Fibroblast of lung (primary cell): ENCODE results near the gene TWIST2. TPM values are rescaled to one million over a fixed set of nuclear protein-coding genes. Genes with fewer than 3 reads are reported as not detected.

Experiments
- DNase-seq, 2 donors: peaks; one replicate each; pipeline versions ENCODE4 v3.0.0 to v3.0.0-alpha.2; 2010; ENCODE audit warnings: low read depth in 2 of 2
- H2AFZ ChIP-seq: 2 replicates; pipeline ENCODE4 v1.5.1; 2012; ENCODE audit warnings: low read length, control low read depth, inconsistent platforms
- H3K27ac ChIP-seq: 2 replicates; pipeline ENCODE4 v1.5.1; 2011; ENCODE audit warnings: low read length, control low read depth; ENCODE audit not compliant: insufficient read depth
- H3K27me3 ChIP-seq: 2 replicates; pipeline ENCODE4 v1.5.1; 2011; ENCODE audit warnings: mild to moderate bottlenecking, low read length; ENCODE audit not compliant: control insufficient read depth, insufficient read depth
- H3K36me3 ChIP-seq: 2 replicates; pipeline ENCODE4 v1.5.1; 2011; ENCODE audit warnings: low read length; ENCODE audit not compliant: control insufficient read depth, insufficient read depth
- H3K4me1 ChIP-seq: 2 replicates; pipeline ENCODE4 v1.5.1; 2011; ENCODE audit warnings: low read length; ENCODE audit not compliant: control insufficient read depth, insufficient read depth; ENCODE audit errors: extremely low read depth
- H3K4me2 ChIP-seq: 2 replicates; pipeline ENCODE4 v1.5.1; 2011; ENCODE audit warnings: low read length, control low read depth; ENCODE audit not compliant: insufficient read depth; ENCODE audit errors: extremely low read depth
- H3K4me3 ChIP-seq, 4 experiments: fragments of 200-600 bp in 1 of 4; sonication (generic) in 1 of 4; replicated peaks in 1 of 4; 2 replicates each; pipeline ENCODE4 v1.5.1; 2011 to 2016; ENCODE audit warnings: low read length in 4 of 4, low read depth in 3 of 4, mild to moderate bottlenecking in 3 of 4, control low read depth in 2 of 4, inconsistent platforms in 1 of 4, mixed read lengths in 1 of 4; ENCODE audit not compliant: insufficient read depth in 1 of 4; ENCODE audit errors: control extremely low read depth in 1 of 4
- H3K79me2 ChIP-seq: 2 replicates; pipeline ENCODE4 v1.5.1; 2012; ENCODE audit warnings: mild to moderate bottlenecking, low read length, inconsistent platforms; ENCODE audit not compliant: control insufficient read depth, insufficient read depth
- H3K9ac ChIP-seq: 2 replicates; pipeline ENCODE4 v1.5.1; 2011; ENCODE audit warnings: mild to moderate bottlenecking, low read length, control low read depth; ENCODE audit not compliant: insufficient read depth
- H3K9me3 ChIP-seq: 2 replicates; pipeline ENCODE4 v1.5.1; 2012; ENCODE audit warnings: low read depth, low read length; ENCODE audit not compliant: control insufficient read depth, insufficient read depth
- H4K20me1 ChIP-seq: 2 replicates; pipeline ENCODE4 v1.5.1; 2011; ENCODE audit warnings: low read length; ENCODE audit not compliant: control insufficient read depth, insufficient read depth; ENCODE audit errors: extremely low read depth
- EZH2 ChIP-seq: IDR thresholded peaks from 2 replicates; pipeline ENCODE4 v1.5.1; 2012; ENCODE audit warnings: low read length, control low read depth, mild to moderate bottlenecking; ENCODE audit errors: missing control alignments
- polyA plus RNA-seq, 2 donors: library from polyadenylated mRNA; depleted of rRNA in 1 of 2; stranded (reverse) in 1 of 2; unstranded in 1 of 2; fragments of >200 nt; gene quantifications; 2 replicates each; pipeline ENCODE4 v1.2.1, GENCODE V29; 2011 to 2012; ENCODE audit warnings: missing spikeins in 1 of 2
- total RNA-seq: library from RNA; depleted of rRNA; stranded (reverse); fragments of >200 nt; gene quantifications from 2 replicates; pipeline ENCODE4 v1.2.1, GENCODE V29; 2014
- TF ChIP-seq, protein P1 (sequence below), 2 donors: IDR thresholded peaks in 1 of 2; conservative IDR thresholded peaks in 1 of 2; 1 replicate in 1 of 2; 2 replicates in 1 of 2; pipeline ENCODE4 v1.5.1; 2011 to 2012; ENCODE audit warnings: low read length in 2 of 2, control low read depth in 1 of 2, inconsistent platforms in 1 of 2, low read depth in 1 of 2, mild to moderate bottlenecking in 1 of 2

TWIST2 gene
- total and polyA plus RNA-seq, 2 donors (not counting 1 experiment from before 2014, with no cell fraction given), result 85.2 to 118 TPM

DNA sequence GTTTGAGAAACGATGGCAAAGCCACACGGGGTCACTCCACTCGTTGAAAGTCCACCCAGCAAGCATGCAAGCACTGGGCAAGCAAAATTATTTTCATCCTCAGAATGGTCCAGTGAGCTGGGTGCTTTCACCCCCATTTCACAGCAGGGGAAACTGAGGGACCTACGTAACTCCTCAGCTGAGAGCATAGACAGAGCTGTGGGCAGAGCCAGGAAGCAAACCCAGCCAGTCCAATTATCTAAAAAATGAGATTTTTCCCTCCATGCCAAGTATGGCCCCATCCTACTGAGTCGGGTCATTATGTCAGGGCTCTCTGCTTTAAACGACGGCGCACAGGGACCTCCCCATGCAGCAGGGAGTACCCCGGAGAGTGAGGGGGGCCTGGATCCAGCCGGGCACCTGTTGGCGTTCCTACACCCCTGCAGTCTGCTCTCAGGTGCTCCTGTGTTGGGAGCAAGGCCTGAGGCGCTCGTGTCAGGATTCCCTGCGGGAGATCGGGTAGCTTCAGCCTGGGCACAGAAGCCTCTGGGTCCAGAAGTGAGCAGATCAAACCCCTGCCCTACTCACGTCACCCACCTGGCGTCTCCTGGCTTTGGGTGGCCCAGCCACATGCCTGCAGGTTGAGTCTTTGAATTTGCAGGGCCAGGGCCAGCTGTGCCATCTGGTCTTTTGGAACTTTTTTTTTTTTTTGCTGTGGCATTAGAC, 17.3 kb downstream of the TWIST2 start:
- Histone ChIP-seq H3K9me3 (no peaks in the 10 kb centered on the region), H3K36me3 (peaks cover 7% of the 10 kb centered on the region), H2AFZ (no peak overlapping the region), H3K79me2 (peaks cover 70% of the 10 kb centered on the region), H3K4me3 (peak overlapping the region in 1 of 4 experiments; percentile 42), H3K4me2 (peak overlapping the region; percentile 81), H3K9ac (no peak overlapping the region), H4K20me1 (no peaks in the 10 kb centered on the region), H3K27me3 (no peaks in the 10 kb centered on the region), H3K4me1 (peaks cover 51% of the 10 kb centered on the region), H3K27ac (peak overlapping the region; percentile 76)
- no peak for DNase-seq
- no peak for TF ChIP-seq EZH2
- TF ChIP-seq, protein P1, sequence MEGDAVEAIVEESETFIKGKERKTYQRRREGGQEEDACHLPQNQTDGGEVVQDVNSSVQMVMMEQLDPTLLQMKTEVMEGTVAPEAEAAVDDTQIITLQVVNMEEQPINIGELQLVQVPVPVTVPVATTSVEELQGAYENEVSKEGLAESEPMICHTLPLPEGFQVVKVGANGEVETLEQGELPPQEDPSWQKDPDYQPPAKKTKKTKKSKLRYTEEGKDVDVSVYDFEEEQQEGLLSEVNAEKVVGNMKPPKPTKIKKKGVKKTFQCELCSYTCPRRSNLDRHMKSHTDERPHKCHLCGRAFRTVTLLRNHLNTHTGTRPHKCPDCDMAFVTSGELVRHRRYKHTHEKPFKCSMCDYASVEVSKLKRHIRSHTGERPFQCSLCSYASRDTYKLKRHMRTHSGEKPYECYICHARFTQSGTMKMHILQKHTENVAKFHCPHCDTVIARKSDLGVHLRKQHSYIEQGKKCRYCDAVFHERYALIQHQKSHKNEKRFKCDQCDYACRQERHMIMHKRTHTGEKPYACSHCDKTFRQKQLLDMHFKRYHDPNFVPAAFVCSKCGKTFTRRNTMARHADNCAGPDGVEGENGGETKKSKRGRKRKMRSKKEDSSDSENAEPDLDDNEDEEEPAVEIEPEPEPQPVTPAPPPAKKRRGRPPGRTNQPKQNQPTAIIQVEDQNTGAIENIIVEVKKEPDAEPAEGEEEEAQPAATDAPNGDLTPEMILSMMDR (conservative IDR thresholded peaks at IDR 0.05 in 1 of 2, IDR thresholded peaks at IDR 0.05 in 1 of 2; ENCODE audit: low read depth in 1 of 2, low read length in 2 of 2), result no peak

DNA sequence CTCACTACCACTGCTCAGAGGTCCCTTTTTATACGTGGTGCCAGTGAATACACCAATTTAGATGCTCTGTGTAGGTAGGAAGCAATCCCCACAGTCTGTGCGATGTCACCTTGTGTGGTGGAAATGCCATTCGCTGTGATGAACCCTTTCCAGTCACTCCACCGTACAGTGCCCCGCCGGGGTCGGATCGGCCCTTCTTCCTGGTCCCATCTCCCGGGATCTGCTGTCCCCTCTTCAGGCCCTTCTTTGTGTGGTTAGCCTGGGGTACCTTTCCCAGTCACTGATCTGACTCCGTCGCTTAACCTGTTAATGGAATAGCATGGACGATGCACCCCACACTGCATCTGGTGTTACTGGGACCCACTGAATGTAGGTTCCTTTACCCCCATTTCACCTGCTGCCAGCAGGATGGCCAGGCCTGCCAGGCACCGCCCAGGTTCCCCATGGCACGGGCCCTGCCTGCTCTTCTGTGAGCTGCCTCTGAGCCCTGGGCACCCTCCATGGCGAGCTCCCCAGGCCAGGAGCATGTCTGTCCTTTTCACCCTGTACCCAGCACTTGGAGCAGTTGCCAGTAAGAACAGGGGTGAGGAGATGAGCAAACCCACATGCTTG, 18.0 kb downstream of the TWIST2 start:
- H3K36me3 ChIP-seq, result peaks cover 7% of the 10 kb centered on the region
- H3K27ac ChIP-seq, result peak overlapping the region; percentile 76
- no peak overlapping the region for H3K4me3 ChIP-seq
- H2AFZ ChIP-seq, result no peak overlapping the region
- DNase-seq, result no peak
- no peaks in the 10 kb centered on the region for H4K20me1 ChIP-seq
- no peak overlapping the region for H3K9ac ChIP-seq
- no peaks in the 10 kb centered on the region for H3K9me3 ChIP-seq
- peaks cover 67% of the 10 kb centered on the region for H3K79me2 ChIP-seq
- H3K4me2 ChIP-seq, result no peak overlapping the region
- no peaks in the 10 kb centered on the region for H3K27me3 ChIP-seq
- peaks cover 51% of the 10 kb centered on the region for H3K4me1 ChIP-seq
- TF ChIP-seq EZH2, result no peak
- TF ChIP-seq, protein P1 (conservative IDR thresholded peaks at IDR 0.05 in 1 of 2, IDR thresholded peaks at IDR 0.05 in 1 of 2; ENCODE audit: low read depth in 1 of 2, low read length in 2 of 2), result no peak

DNA sequence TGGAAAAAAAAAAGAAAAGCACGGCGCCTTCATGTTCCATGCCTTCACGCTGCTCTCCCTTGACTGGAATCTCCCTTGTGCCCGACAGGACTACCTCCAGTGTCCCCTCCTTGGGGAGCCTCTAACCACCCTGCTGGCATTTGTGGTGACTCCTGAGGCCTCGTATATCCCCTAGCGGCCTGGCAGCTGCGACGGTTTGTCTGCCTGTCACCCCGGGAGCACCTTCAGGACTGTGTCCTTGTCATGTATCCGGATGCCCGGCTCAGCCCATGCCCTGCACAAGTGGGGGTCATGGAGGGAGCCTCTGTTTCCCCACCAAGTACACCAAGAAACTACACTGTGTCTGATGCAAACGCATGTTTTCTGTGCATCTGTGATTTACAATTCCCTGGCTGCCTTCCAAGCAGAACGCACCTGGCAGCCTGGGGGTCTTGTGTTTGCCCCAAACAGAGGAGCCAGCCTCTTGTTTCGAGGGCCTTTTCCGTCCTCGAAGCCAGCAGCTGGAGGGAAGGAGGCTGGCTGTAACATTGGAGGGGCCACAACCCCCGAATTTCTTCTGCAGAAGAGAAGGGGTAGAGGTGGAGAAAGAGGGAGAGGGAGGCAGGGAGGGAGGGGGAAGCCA, 18.9 kb downstream of the TWIST2 start:
- no peaks in the 10 kb centered on the region for H3K9me3 ChIP-seq
- H3K27me3 ChIP-seq, result no peaks in the 10 kb centered on the region
- H3K4me1 ChIP-seq, result peaks cover 46% of the 10 kb centered on the region
- peak overlapping the region; percentile 47 for H3K27ac ChIP-seq
- no peak overlapping the region for H2AFZ ChIP-seq
- peaks cover 6% of the 10 kb centered on the region for H3K36me3 ChIP-seq
- no peak for DNase-seq
- TF ChIP-seq, protein P1 (conservative IDR thresholded peaks at IDR 0.05 in 1 of 2, IDR thresholded peaks at IDR 0.05 in 1 of 2; ENCODE audit: low read depth in 1 of 2, low read length in 2 of 2), result no peak
- TF ChIP-seq EZH2, result no peak
- H3K9ac ChIP-seq, result no peak overlapping the region
- peak overlapping the region in 1 of 4 experiments; percentile 22 for H3K4me3 ChIP-seq
- H3K4me2 ChIP-seq, result peak overlapping the region; percentile 68
- H3K79me2 ChIP-seq, result peaks cover 60% of the 10 kb centered on the region
- H4K20me1 ChIP-seq, result no peaks in the 10 kb centered on the region
